Mesodermal cell (in vitro differentiated cells): ENCODE data around the gene FBXO44.
A peak's percentile ranks its signal among the peaks of the same experiment; 100 is the strongest.

Experiments used
- H3K27ac ChIP-seq: 2 replicates; pipeline ENCODE4 v1.7.0; 2013; ENCODE audit warnings: mild to moderate bottlenecking, low read depth, low read length, moderate library complexity; ENCODE audit not compliant: severe bottlenecking
- H3K36me3 ChIP-seq: 2 replicates; pipeline ENCODE4 v1.7.1; 2013; ENCODE audit warnings: mild to moderate bottlenecking, low read length, moderate library complexity; ENCODE audit not compliant: control insufficient read depth, insufficient read depth
- H3K4me1 ChIP-seq: one replicate; pipeline ENCODE4 v1.7.1; 2013; ENCODE audit warnings: mild to moderate bottlenecking, low read length; ENCODE audit not compliant: insufficient read depth, control insufficient read depth, poor library complexity, severe bottlenecking
- H3K4me3 ChIP-seq: 2 replicates; pipeline ENCODE4 v1.7.0; 2013; ENCODE audit warnings: low read length, control low read depth, mild to moderate bottlenecking; ENCODE audit not compliant: insufficient read depth, poor library complexity, severe bottlenecking; ENCODE audit errors: extremely low read depth
- H3K9me3 ChIP-seq: 2 replicates; pipeline ENCODE4 v1.7.1; 2013; ENCODE audit warnings: mild to moderate bottlenecking, low read length, moderate library complexity; ENCODE audit not compliant: control insufficient read depth
- WGBS, 2 experiments: methylation state at CpG; one replicate each; pipeline ENCODE4 v1.1.5; 2013; ENCODE audit warnings: missing lambda C conversion rate in 2 of 2; ENCODE audit not compliant: insufficient coverage in 2 of 2; 5-methylcytosine and 5-hydroxymethylcytosine counted together

Gene FBXO44

DNA sequence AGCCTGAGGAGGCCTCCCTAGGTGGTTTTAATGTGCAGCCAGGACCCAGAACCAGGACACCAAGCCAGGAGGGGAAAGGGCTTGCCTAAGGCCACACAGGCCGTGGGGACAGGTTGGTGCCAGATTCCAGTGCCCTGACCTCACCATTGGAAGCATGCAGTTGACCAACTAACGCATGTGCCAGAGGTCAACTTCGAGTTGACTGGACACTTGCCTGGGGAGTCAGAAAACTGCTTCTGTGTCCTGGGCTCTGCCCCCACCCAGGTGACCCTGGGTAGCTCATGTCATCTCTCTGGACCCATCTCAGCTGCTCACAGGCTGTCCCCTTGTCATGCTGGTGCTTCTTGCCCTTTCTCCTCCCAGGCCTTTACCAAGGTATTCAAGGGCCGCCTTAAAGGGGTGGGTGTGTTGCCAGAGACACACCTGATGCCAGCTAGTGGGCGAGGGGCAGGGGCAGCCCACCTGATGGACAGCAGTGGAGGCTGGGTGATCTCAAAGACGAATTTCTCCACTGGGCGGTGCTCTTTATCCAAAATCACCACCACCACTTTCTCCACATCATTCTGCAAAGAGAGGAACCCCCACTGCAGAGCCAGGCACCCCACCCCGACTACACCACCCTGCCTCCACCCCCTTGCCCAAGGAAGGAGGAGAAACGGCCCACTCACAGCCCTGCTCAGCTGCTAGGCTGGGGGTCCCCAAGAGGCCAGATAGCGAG is 21.9 kb downstream of the FBXO44 start:
- 88 to 89% methylated on average over 4 to 8 of the region's 10 CpGs for WGBS, 2 experiments
- peaks cover 53% of the 10 kb centered on the region for H3K36me3 ChIP-seq
- H3K27ac ChIP-seq = no peak overlapping the region
- no peaks in the 10 kb centered on the region for H3K9me3 ChIP-seq
- no peak overlapping the region for H3K4me3 ChIP-seq
- H3K4me1 ChIP-seq = peaks cover under 1% of the 10 kb centered on the region

- H3K36me3 ChIP-seq = peaks cover 46% of the 10 kb centered on the region
- no peak overlapping the region for H3K4me3 ChIP-seq
- H3K9me3 ChIP-seq = no peaks in the 10 kb centered on the region
- H3K27ac ChIP-seq = no peak overlapping the region
- WGBS, 2 experiments = 88 to 92% methylated on average over 2 of the region's 2 CpGs
- H3K4me1 ChIP-seq = peaks cover 11% of the 10 kb centered on the region
Observed at GRCh38 chr1:11678442-11678841, 23.8 kb downstream of the FBXO44 start.

DNA sequence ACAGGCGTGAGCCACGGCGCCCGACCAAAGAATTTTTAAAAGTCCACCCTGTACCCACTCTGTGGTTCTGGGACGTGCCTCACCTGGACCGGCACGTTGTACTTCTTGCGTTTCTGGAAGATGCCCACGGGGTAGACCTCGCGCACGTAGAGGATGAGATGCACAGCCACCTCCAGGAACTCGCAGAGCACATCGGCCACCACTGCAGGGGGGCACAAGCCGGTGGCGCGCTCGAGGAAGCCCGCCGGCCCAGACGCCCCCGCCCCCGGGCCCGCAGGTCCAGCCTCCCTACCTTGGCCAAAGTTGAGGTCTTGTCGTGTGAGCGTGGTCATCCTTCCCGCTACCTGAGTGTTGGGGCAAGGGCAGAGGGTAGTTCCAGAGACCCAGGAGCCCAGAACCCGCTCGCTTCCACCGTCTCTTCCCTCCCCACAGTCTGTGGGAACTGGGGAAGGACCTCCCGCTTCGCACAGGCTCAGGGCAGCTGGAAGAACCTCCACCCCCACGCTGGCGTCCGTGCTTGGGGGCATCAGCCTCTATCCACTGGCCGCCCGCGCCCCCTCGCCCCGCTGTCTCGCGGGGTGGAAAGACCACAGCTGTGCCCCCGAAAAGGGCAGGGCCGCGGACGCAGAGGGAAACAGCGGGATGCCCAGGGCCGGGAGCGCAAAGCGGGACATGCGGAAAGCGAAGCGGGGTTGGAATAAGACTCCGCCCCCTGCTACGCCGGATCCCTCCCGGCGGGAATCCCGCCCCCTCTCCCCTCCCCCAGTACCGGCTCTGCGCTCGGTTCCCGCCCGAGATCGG is 25.8 kb downstream of the FBXO44 start:
- H3K27ac ChIP-seq = peak overlapping the region; percentile 31
- 3 to 5% methylated on average over 36 to 38 of the region's 65 CpGs for WGBS, 2 experiments
- no peaks in the 10 kb centered on the region for H3K9me3 ChIP-seq
- peaks cover 11% of the 10 kb centered on the region for H3K4me1 ChIP-seq
- H3K4me3 ChIP-seq = peak overlapping the region; percentile 87
- peaks cover 32% of the 10 kb centered on the region for H3K36me3 ChIP-seq

DNA sequence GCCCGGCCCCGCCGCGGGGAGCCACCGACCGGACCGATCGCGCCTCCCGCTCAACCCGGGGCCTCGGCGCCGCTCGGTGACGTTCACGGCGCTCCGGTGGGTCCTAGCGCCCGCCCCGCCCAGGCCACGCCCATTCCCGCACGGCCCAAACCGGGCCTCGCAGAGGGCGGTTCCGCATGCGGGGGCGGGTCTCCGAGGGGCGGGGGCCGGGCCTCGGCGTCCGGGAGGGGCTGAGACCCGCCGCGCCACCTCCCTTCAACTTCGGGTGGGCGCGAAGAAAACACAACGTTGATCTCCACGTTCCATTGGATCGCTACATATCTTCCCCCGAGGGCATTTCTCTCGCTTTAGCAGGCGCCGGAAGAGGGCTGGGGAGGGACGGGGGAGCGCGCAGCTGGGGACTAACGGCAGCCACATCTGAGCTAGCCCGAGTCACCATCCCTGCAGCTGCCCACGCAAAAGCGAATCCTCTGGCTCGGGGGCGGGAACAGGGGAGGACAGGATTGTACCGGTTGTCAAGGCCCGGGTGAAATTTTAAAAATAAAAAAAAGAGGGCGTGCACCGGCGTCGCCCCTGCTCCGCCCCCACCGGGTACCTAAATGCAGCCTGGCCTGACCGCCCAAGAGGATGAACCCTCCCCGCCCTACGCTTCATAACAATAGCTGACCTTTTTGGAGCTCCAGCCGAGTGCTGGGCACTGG is 26.5 kb downstream of the FBXO44 start, which contains the start of gene MAD2L2:
MAD2L2 (minus strand) TSS at position 78 of the 701 bp plus-strand sequence. CDS start 547 bp downstream, outside the sequence.
- H3K4me3 ChIP-seq = peak within 1 kb of the TSS; percentile 87
- H3K4me1 ChIP-seq = peaks cover 11% of the 10 kb centered on the region
- WGBS, 2 experiments = 1% methylated on average over 47 to 60 of the region's 71 CpGs

GRCh38 chr1:11682287-11682771 is 27.7 kb downstream of the FBXO44 start:
- Histone ChIP-seq H3K4me3 (no peak overlapping the region), H3K9me3 (no peaks in the 10 kb centered on the region), H3K4me1 (peaks cover 11% of the 10 kb centered on the region), H3K36me3 (peaks cover 14% of the 10 kb centered on the region), H3K27ac (no peak overlapping the region)
- WGBS, 2 experiments = 13 to 26% methylated on average over 5 to 6 of the region's 7 CpGs

More for the DNA sequence above, 26.5 kb downstream of the FBXO44 start, which contains the start of gene MAD2L2:
- H3K27ac ChIP-seq = peak within 1 kb of the TSS; percentile 31
- H3K9me3 ChIP-seq = no peaks in the 10 kb centered on the region
- H3K36me3 ChIP-seq = peaks cover 25% of the 10 kb centered on the region

DNA sequence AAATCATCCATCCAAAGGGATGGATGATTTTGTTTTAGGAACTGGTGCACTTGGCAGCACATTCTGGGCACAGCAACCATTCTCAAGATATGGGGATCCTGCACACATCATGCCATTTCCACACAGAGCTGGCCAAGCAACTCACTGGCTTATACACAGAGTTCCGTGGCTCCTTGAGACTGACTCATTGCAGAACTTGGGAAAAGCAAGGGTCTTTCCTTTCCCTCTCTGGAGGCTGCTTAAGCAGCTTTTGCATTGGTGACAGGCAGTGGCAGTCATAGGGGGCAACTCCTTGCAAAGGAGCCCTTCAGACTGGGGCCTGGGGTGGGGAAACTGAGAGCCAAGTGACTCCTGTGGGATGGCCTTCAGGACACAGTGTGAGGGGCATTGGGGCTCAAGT is 28.1 kb downstream of the FBXO44 start:
- Histone ChIP-seq H3K4me1 (peaks cover 11% of the 10 kb centered on the region), H3K36me3 (peaks cover 10% of the 10 kb centered on the region), H3K27ac (no peak overlapping the region), H3K4me3 (no peak overlapping the region), H3K9me3 (no peaks in the 10 kb centered on the region)
- WGBS, 2 experiments = 0 to 33% methylated on average over 1 of the region's 1 CpG

DNA sequence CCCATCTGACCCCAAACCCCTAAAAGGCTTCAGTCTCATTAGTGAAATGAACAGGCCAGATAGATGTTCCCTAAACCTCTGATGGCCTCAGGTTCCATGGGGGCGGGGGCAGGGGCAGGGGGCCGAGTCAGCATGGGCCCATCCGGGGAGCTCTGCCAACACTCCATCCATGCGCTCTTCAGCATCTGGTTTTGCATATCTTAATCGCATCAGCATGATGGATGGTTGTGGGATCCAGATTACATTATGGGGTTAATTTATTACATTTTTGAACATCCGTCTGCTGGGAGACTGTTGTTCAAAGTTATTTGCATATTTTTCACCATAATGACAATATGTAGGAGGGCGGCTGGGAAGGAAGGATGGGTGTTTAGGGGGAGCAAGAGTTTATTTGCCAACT is 29.4 kb downstream of the FBXO44 start:
- WGBS, 2 experiments = 43 to 77% methylated on average over 1 to 4 of the region's 7 CpGs
- H3K36me3 ChIP-seq = peaks cover 5% of the 10 kb centered on the region
- H3K4me1 ChIP-seq = peaks cover 11% of the 10 kb centered on the region
- no peaks in the 10 kb centered on the region for H3K9me3 ChIP-seq
- no peak overlapping the region for H3K27ac ChIP-seq
- no peak overlapping the region for H3K4me3 ChIP-seq

- Histone ChIP-seq H3K36me3 (no peaks in the 10 kb centered on the region), H3K9me3 (no peaks in the 10 kb centered on the region), H3K4me3 (no peak overlapping the region), H3K27ac (no peak overlapping the region), H3K4me1 (peaks cover 21% of the 10 kb centered on the region)
- 95 to 96% methylated on average over 6 of the region's 7 CpGs for WGBS, 2 experiments
Observed at GRCh38 chr1:11685210-11685752, 30.6 kb downstream of the FBXO44 start.

GRCh38 chr1:11688506-11688905 is 33.8 kb downstream of the FBXO44 start:
- H3K4me1 ChIP-seq = peaks cover 17% of the 10 kb centered on the region
- H3K4me3 ChIP-seq = no peak overlapping the region
- H3K27ac ChIP-seq = no peak overlapping the region
- WGBS, 2 experiments = 86 to 96% methylated on average over 4 of the region's 4 CpGs
- H3K9me3 ChIP-seq = no peaks in the 10 kb centered on the region
- H3K36me3 ChIP-seq = no peaks in the 10 kb centered on the region
